Measurements from ENCODE around the gene DLX2.
"Not testable (repeated sequence)": the region's sequence is repeated elsewhere in the genome, so short reads cannot be mapped to it uniquely, and the experiment has no call there.

Gene DLX2

GRCh38 chr2:172083628-172084394 lies 18.9 kb downstream of the DLX2 start:
- DNase-seq, result no peak

- no peak for DNase-seq
Observed at GRCh38 chr2:172082944-172083627, 19.6 kb downstream of the DLX2 start.

DNA sequence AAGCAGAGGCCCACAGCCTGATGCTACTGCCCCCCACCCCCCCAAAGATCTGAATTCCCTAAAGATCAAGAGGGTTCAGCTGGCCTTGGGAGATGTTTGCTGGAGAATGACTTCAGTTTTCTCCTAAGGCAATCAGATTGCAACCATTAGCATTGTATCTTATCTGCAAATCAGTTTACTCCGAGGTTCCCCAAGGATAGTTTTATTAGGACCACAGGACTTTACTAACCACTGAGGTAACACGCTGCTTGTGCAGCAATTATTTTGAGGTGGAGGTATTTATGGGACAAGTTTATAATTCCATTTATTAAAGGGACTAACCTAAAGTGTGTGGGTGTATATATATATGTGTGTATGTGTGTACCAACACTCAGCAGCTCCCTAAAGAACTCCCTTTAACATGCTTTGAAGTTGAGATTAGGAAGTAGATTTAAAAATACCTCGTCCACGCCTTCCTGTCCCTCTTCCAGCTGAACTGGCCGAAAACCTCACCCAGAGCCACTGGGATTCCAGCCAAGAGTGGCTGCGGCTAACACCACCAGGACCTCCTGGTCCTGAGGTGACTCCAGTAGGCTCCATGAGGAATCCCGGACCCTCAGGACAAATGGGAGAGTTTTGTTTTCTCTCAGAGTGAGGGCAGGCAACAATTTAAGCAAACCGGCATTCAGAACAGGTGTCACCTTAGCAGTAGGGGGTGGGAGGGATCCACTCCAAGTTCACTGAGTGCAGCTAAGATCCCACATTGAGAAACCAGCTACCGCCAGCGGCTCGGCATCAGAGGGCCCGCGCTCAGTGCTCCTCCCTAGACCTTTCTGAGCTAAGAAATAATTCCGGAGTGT lies 20.4 kb downstream of the DLX2 start:
- DNase-seq, result no peak

DNA sequence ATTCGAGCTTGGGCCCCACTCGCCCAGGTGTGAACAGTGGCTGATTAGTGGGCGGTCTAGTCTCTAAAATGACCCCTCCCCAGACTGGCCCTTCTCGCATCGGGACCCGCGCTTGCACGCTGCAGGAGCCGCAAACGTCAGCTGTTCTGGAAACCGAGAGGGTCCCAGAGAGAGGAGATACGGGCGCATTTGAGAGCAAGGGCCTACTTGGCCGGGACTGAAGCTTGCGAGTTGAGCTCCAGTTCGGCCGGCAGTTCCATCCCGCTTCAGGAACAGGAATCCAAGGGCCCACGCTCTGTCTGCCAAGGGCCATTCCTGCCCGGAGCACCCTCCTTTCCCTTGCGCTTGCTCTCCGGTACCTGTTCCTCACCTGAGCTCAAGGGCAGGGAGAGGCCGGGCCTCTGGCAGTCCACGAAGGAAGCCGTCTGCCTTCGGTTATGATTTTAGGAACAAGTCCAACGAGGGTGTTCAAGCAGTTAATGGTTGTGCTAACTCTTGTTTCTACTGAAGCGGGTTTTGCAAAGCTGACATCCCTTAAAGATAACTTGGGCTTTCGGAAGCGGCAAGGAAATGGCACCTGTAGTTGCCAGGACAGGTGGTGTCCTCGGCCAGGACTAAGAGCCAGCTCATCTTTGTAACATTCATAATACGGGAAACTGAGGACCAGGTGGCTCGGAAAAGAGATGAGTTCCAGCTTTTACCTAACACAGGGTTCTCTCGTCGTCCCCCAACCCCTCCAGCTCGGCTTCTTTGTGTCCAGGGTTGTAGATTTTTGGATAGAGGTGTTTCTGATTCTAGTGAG lies 21.3 kb downstream of the DLX2 start:
- no peak for DNase-seq

DNA sequence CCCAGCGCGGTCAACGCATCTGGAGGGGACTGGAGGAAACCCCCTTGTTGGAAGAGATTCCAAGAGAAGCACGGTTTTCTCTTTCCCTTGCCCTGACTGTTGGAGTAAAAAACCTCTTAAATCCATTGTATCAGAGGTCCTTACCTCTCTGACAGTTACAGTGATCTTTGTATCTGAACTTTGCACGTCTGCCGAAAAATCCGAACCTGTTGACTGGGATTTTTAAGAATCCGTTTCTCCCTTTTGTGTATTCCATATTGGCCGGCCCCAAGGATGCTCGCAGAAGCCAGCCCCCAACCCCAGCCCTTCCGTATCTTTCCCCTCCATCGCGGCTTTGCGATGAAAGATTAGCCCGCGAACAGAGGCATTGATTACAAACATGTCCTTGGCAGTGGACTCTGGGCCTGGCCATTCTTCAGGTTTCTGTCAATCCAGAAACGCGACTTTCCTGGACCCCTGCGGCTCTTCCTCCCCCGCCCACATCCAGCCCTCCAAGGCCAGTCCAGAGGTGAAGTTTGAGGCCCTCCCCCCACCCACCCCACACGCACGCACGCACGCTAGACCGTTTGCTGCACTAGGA lies 22.0 kb downstream of the DLX2 start:
- DNase-seq, result no peak

- peak; percentile 76 to 80 for DNase-seq
Observed at GRCh38 chr2:172079838-172080640, 22.7 kb downstream of the DLX2 start.

DNA sequence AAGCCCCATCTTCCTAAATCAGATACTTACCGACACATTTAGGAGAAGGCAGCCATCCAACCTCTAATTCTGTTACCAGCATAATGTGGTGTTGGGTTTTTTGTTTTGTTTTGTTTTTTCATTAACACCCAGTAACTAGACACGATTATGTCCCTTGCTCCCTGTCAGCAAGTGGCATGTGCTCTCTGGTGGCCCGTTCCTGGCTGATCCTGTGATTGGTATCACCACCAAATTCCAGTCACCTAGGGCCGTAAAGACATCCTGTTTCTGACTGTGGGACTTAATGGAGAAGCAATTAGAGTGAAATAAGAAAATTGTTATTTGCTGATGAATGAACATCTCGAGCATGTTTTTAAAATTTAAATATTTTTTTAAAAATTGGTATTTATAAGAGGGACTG lies 23.3 kb downstream of the DLX2 start:
- no peak for DNase-seq

GRCh38 chr2:172074254-172074653 lies 28.4 kb downstream of the DLX2 start:
- DNase-seq, result no peak

- no peak for DNase-seq
Observed at GRCh38 chr2:172073518-172073917, 29.2 kb downstream of the DLX2 start.

- no peak for DNase-seq
Observed at GRCh38 chr2:172072706-172073105, 30.0 kb downstream of the DLX2 start.

DNA sequence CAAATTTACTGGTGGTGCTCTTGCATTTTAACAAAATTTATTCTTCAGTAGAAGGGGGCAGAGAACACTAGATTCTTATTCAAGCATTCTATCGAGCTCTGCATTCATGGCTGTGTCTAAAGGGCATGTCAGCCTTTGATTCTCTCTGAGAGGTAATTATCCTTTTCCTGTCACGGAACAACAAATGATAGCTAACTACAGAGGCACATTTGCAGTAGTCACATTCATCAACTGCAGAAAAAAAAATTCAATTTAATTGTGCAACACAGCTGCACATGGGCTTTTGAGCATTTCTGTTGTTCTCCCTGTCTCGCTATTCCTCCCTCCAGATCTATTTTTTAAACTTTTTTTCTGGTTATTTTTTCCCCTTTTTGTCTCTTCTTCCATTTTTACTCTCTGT lies 30.4 kb downstream of the DLX2 start:
- no peak for DNase-seq

DNA sequence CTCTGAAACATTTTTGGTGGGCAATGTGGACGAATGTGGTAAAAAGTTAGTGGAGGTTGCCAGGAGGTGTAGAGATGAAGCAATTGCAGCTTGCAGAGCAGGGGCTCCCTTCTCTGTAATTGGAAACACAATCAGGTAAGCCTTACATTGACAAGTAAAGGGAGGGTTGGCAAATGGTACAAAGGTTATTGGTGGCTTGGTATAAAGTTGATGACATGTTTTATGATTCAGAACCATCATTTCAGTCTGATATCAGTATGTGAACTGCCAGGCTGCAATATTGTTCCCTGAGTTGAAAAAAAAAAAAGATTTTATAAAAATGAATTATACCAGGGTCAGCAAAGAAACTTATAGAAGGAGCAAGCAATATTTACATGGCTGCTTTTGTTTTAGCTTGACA lies 31.8 kb downstream of the DLX2 start:
- DNase-seq, result no peak

DNA sequence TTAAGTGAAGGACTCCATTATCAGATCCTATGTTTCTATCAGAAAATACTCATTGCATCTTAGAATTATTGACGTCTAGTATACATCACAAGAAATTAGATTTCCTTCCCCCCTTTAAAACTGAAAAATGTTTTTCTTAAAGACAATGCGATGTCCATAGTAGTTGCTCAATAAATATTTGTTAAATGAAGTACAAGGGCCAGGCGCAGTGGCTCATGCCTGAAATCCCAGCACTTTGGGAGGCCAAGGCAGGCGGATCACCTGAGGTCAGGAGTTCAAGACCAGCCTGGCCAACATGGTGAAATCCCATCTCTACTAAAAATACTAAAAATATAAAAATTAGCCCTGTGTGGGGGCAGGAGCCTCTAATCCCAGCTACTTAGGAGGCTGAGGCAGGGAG lies 34.8 kb downstream of the DLX2 start:
- not testable (repeated sequence) for DNase-seq

DNA sequence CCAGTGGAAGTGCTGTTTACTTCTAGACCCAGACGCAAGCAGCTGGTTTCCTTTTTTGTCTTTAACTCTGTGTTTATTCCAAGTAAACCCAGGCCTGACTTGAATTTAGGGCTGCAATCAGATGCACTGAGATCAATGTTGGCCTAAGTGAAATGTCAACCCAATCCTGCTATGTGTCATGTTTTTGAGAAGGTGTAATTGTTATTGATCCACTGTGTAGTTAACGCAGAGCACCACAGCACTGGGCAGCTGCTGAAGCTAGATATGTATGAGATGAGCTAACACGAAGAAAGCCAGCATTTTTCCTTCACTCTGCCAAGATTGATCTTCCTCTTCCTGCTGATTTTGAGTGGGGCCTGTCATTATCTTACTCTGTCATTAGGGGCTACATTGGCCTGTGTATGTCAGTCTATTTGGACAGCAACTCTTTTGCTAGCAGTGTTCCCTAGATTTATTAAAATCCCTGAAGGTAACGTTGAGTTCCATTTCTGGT lies 36.3 kb downstream of the DLX2 start:
- no peak for DNase-seq

DNA sequence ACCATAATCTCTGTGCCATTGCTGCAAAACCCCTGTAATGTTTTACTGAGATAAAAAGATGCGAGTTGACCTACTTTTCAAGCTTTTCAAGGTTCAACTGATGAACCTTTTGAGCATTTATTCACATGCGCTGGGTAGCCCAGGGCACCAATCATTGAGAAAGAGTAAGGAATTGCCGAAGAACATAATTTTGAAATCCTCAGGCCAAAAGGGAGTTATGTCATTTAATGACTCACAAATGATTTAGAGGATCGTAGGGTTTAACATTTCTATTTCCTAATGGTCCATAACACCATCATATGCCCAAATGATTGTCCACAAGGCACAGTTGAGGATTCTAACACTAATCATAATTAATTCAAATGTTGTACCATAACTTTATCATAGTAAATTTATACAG lies 37.6 kb downstream of the DLX2 start:
- DNase-seq, result peak; percentile 54 to 71

GRCh38 chr2:172063446-172063845 lies 39.3 kb downstream of the DLX2 start:
- no peak for DNase-seq

GRCh38 chr2:172062402-172063004 lies 40.2 kb downstream of the DLX2 start:
- no peak for DNase-seq

DNA sequence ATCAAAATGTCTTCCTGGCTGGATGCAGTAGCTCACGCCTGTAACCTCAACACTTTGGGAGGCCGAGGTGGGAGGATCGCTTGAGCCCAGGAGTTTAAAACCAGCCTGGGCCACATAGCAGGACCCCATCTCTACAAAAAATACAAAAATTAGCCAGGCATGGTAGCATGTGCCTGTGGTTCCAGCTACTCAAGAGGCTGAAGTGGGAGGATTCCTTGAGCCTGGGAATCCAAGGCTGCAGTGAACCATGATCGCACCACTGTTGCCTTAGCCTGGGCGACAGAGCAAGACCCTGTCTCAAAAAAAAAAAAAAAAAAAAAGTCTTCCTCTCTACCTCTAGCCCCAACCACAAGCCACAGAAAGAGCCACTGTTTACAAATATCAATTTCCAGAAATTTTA lies 42.6 kb downstream of the DLX2 start:
- DNase-seq, result not testable (repeated sequence)

DNA sequence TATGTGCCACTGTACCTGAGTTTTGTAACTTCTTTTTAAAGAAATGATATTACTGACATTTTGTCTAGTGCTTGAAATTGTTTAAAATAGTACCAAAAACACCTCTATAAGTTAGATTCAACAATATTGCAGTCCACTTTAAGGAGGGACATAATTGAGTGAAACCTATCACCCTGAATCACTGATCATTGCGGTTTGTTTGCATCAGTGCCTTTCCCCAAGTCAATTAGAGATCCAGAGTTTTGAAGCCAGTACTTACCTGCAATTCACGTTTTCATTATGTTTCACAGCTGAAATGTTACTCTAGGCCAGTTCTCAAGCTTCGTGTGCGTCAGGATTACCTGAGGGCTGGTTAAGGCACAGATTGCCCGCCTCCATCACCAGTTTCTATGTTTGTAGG lies 44.0 kb downstream of the DLX2 start:
- DNase-seq, result no peak

DNA sequence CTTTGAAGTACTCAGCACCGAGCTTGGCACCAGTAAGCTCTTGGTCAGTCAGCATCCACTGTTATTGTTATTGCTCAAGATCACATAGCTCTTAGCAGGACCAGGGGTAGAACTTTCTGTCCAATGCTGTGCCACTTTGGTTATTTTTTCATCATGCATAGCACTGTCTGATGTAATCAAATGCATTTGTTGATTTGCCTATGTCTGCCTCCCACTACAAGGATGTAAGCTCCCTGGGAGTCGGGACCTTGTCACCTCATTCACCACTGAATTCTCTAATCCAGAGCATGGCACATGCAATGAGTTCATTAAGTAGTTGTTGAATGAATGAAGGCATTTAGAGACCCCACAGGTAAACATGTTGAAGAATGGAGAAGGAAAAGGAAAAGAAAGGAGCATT lies 46.4 kb downstream of the DLX2 start:
- no peak for DNase-seq

DNA sequence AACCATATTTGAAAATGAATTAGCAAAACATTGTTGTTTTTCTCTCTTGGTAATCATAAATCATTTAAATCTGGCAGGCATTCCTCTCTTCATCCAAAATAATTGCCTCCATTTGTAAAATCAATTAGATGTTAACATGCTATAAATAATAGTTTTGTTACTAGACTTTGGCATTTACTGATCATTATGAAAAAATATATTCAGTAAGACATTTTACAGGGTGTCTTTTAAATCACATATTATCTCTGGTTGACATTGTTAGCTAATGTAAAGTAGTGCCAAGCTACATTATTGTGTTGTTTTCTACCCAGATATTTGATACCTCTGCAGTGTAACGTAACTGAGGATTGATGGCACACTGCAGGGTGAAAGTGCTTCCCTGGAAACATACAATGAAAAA lies 49.2 kb downstream of the DLX2 start:
- no peak for DNase-seq

Data from inflammatory macrophage (primary cell).